ENCODE measurements around the gene MYL4. TPM values are rescaled to one million over a fixed set of nuclear protein-coding genes. Genes with fewer than 3 reads are reported as not detected.

Gene MYL4
- total RNA-seq, 2 donors from 2014 or later = not detected

DNA sequence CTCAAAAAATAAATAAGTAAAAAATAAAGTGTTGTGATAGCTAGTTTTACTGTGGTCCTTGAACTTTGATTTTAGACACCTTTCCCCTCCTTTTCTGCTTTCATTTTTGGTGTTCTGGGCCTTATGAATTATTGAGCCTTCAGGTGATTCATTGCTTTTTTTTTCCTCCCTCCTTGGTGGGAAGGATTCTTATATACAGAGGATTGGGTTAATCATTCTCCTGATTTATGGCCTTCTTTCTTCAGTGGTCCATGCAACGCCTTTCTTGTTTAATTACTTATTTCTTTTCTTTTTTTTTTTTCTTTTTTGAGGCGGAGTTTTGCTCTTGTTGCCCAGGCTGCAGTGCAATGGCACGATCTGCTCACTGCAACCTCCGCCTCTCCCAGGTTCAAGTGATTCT, 8.0 kb upstream of the MYL4 start:
- H3K4me3 ChIP-seq = no peak overlapping the region
- H3K4me1 ChIP-seq (ENCODE audit: control insufficient read depth in 1 of 2, low read depth in 2 of 2) = peaks cover 16 to 25% of the 10 kb centered on the region in 2 donors
- DNase-seq (ENCODE audit: low spot score) (no peak), ATAC-seq (ENCODE audit: insufficient number of reproducible peaks, low FRiP score, low read depth) (no peak)
- H3K36me3 ChIP-seq = no peaks in the 10 kb centered on the region
- H3K9me3 ChIP-seq = no peaks in the 10 kb centered on the region
- TF ChIP-seq, protein P1, sequence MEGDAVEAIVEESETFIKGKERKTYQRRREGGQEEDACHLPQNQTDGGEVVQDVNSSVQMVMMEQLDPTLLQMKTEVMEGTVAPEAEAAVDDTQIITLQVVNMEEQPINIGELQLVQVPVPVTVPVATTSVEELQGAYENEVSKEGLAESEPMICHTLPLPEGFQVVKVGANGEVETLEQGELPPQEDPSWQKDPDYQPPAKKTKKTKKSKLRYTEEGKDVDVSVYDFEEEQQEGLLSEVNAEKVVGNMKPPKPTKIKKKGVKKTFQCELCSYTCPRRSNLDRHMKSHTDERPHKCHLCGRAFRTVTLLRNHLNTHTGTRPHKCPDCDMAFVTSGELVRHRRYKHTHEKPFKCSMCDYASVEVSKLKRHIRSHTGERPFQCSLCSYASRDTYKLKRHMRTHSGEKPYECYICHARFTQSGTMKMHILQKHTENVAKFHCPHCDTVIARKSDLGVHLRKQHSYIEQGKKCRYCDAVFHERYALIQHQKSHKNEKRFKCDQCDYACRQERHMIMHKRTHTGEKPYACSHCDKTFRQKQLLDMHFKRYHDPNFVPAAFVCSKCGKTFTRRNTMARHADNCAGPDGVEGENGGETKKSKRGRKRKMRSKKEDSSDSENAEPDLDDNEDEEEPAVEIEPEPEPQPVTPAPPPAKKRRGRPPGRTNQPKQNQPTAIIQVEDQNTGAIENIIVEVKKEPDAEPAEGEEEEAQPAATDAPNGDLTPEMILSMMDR (IDR thresholded peaks at IDR 0.05) = no peak
- H3K27ac ChIP-seq = no peak overlapping the region
- no peaks in the 10 kb centered on the region for H3K27me3 ChIP-seq (replicated peaks; ENCODE audit: insufficient read depth)

DNA sequence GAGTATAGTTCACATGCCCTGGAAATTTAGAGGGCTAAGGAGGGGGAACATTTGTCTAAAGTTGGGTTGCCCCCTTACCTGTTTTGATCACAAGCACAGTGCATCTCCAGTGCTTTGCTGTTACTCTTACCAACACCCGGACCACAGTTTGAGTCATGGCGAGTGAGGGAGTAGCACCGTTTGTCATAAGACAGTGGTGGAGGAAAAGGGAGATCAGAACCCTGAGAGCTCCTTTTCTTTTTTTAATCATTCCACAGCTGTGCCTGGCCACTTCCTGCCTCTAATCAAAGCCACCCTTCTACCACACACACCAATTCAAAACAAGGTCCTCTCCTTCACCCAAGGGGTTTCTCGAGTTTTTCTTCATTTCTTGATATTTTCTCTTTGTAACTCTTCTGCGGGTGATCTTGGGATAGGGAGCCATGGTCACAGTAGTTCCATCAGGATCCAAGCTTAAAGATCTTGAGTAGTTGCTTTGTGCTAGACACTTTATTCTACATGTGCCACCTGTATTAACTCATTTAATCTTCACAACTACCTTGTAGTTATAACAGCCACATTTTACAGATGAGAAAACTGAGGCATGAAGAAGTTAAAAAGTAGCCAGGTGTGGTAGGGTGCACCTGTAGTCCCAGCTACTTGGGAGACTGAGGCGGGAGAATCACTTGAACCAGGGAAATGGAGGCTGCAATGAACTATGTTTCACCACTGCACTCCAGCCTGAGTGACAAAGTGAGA, 5.0 kb upstream of the MYL4 start:
- Histone ChIP-seq H3K9me3 (no peaks in the 10 kb centered on the region), H3K4me1 (ENCODE audit: control insufficient read depth in 1 of 2, low read depth in 2 of 2) (peaks cover 16 to 25% of the 10 kb centered on the region in 2 donors), H3K4me3 (no peak overlapping the region), H3K27me3 (replicated peaks; ENCODE audit: insufficient read depth) (no peaks in the 10 kb centered on the region), H3K27ac (peak overlapping the region; percentile 73 to 78), H3K36me3 (no peaks in the 10 kb centered on the region)
- TF ChIP-seq, protein P1 (IDR thresholded peaks at IDR 0.05) = no peak
- ATAC-seq (ENCODE audit: insufficient number of reproducible peaks, low FRiP score, low read depth) (no peak), DNase-seq (ENCODE audit: low spot score) (no peak)

DNA sequence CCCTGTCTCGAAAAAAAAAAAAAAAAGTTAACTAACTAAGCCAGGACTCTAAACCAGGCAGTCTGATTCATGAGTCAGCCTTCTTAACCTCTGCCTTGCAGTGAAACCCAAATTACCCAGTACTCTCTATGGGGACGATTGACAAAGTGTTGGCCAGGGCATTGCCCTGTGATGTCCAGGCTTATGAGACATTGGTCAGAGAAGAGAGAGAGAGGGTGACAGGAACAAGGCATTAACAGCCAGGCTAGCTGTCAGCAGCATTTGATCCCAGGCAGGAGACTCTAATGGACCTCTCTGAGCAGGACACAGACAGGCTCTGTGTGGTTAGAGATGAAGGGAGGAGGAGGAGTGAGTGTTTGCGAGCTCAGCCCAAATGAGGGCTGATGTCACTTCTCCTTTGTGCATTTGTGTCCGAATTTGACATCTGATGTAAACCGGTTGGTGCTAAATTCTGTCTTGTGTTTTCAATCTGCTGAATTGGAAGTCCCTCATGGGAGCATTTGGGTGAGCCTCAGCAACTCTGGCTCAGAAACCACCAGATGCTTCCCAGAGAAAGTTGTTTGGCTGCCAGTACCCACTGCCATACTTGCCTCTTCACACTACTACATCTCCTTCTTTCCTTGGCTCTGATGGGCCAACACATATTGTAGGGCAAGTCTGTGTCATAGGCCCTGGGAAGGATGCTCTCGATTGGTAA, 4.3 kb upstream of the MYL4 start:
- H3K4me3 ChIP-seq = peak overlapping the region; percentile 8
- TF ChIP-seq, protein P1 (IDR thresholded peaks at IDR 0.05) = no peak

DNA sequence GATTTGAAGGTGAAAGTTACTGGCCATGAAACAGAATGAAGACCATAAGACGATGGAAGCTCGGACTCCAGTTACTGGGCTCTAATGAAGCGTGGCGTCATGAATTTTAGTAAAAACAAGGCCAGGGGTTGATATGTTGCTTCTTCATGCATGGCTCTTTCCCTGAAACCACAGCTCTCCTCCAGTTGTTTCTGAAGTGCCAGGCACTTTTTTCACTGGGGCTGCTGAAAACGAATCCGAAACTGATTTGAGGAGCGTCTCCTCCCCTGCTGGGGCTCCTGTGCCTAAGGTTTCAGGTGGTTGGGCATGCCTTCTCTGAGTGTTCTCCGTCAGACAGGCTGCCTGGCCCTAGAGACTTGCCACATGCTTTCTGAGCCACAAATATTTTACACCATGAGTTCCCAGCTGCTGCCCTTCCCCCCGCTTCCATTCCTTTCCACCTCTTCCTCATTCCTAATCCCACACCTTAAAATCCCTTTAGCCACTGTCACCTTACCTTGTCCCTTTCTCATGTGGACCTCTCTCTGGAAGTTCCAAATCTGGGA, 3.7 kb upstream of the MYL4 start:
- TF ChIP-seq, protein P1 (IDR thresholded peaks at IDR 0.05) = no peak
- H3K4me1 ChIP-seq (ENCODE audit: control insufficient read depth in 1 of 2, low read depth in 2 of 2) = peaks cover 16 to 25% of the 10 kb centered on the region in 2 donors
- DNase-seq (ENCODE audit: low spot score) (no peak), ATAC-seq (ENCODE audit: insufficient number of reproducible peaks, low FRiP score, low read depth) (no peak)
- H3K27ac ChIP-seq = peak overlapping the region; percentile 73 to 78
- H3K4me3 ChIP-seq = peak overlapping the region; percentile 8
- H3K27me3 ChIP-seq (replicated peaks; ENCODE audit: insufficient read depth) = no peaks in the 10 kb centered on the region
- H3K36me3 ChIP-seq = no peaks in the 10 kb centered on the region
- no peaks in the 10 kb centered on the region for H3K9me3 ChIP-seq

More for the DNA sequence above, 4.3 kb upstream of the MYL4 start:
- H3K9me3 ChIP-seq = no peaks in the 10 kb centered on the region
- H3K36me3 ChIP-seq = no peaks in the 10 kb centered on the region
- peak; percentile 49 for ATAC-seq (ENCODE audit: insufficient number of reproducible peaks, low FRiP score, low read depth)
- H3K4me1 ChIP-seq (ENCODE audit: control insufficient read depth in 1 of 2, low read depth in 2 of 2) = peaks cover 16 to 25% of the 10 kb centered on the region in 2 donors
- DNase-seq (ENCODE audit: low spot score) = no peak
- peak overlapping the region; percentile 73 to 78 for H3K27ac ChIP-seq
- no peaks in the 10 kb centered on the region for H3K27me3 ChIP-seq (replicated peaks; ENCODE audit: insufficient read depth)

Data from thoracic aorta (tissue), 2 donors.